ENCODE measurements around the gene RAPGEF5. TPM values are rescaled to one million over a fixed set of nuclear protein-coding genes. Genes with fewer than 3 reads are reported as not detected.

The RAPGEF5 gene
- total RNA-seq, 1 donor from 2014 or later: 5.8 TPM

DNA sequence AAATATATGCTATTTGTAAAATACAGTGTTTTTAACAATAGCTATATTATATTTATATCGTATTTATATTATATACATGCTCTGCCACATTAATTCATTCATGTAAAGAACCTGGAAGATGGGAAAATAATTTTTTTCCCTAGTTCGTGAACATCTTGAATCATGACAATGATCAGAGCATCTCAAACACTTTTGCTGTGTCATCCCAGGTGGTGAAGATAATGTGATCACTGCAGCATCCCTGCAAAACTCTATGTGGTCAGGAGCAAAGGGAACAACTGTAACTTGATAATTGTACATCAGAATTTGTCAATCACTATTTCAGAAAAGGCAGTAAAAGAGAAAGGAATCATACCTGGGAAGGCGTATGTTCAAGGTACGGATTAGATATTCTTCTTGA, 39.3 kb downstream of the RAPGEF5 start:
- FAIRE-seq (no peak), DNase-seq (ENCODE audit: low read depth) (no peak)
- TF ChIP-seq, protein P1, sequence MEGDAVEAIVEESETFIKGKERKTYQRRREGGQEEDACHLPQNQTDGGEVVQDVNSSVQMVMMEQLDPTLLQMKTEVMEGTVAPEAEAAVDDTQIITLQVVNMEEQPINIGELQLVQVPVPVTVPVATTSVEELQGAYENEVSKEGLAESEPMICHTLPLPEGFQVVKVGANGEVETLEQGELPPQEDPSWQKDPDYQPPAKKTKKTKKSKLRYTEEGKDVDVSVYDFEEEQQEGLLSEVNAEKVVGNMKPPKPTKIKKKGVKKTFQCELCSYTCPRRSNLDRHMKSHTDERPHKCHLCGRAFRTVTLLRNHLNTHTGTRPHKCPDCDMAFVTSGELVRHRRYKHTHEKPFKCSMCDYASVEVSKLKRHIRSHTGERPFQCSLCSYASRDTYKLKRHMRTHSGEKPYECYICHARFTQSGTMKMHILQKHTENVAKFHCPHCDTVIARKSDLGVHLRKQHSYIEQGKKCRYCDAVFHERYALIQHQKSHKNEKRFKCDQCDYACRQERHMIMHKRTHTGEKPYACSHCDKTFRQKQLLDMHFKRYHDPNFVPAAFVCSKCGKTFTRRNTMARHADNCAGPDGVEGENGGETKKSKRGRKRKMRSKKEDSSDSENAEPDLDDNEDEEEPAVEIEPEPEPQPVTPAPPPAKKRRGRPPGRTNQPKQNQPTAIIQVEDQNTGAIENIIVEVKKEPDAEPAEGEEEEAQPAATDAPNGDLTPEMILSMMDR (IDR thresholded peaks at IDR 0.05; ENCODE audit: insufficient read depth, low read length, severe bottlenecking): no peak
- H3K36me3 ChIP-seq (ENCODE audit: control insufficient read depth, insufficient read depth, low read length): no peaks in the 10 kb centered on the region
- H3K27me3 ChIP-seq (ENCODE audit: control insufficient read depth, insufficient read depth, low read length): no peaks in the 10 kb centered on the region
- no peak overlapping the region for H3K4me3 ChIP-seq (ENCODE audit: low read depth, low read length)

DNA sequence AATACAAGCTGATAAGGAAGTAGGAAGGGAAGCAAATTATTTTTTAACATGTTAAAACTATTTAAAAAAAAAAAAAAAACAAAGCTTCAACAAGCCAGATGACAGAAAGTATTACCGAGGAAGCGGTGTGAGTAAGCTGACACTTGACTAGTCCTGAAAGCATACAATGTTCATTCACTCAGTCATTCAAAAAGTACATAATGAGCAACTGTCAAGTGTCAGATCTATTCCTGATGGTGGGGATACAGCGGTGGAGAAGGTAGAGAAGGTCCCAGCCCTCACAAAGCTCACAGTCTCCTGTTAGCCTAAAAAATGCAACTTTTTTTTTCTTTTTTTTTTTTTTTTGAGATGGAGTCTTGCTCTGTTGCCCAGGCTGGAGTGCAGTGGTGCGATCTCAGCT, 40.0 kb downstream of the RAPGEF5 start:
- Histone ChIP-seq H3K36me3 (ENCODE audit: control insufficient read depth, insufficient read depth, low read length) (no peaks in the 10 kb centered on the region), H3K4me3 (ENCODE audit: low read depth, low read length) (no peak overlapping the region), H3K27me3 (ENCODE audit: control insufficient read depth, insufficient read depth, low read length) (no peaks in the 10 kb centered on the region)
- FAIRE-seq: no peak
- DNase-seq (ENCODE audit: low read depth): no peak
- TF ChIP-seq, protein P1 (IDR thresholded peaks at IDR 0.05; ENCODE audit: insufficient read depth, low read length, severe bottlenecking): no peak

DNA sequence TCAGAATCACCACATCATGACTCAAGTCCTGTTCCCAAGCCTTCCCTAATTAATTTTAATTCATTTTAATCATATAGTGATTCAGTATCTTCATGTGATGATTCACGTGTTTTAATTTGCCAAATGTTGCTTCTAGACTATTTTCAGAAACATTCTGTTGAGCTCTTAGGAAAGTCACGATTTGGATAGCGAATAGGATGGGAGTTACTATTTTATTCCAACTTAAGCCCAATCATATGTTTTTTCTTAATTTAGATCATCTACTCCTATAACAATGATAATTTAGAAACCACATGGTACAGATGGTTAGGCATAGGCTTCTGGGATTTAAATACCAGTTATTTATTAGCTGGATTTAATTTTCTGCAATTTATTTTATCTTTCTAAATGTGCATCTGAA, 49.1 kb downstream of the RAPGEF5 start:
- no peaks in the 10 kb centered on the region for H3K36me3 ChIP-seq (ENCODE audit: control insufficient read depth, insufficient read depth, low read length)
- FAIRE-seq: no peak

DNA sequence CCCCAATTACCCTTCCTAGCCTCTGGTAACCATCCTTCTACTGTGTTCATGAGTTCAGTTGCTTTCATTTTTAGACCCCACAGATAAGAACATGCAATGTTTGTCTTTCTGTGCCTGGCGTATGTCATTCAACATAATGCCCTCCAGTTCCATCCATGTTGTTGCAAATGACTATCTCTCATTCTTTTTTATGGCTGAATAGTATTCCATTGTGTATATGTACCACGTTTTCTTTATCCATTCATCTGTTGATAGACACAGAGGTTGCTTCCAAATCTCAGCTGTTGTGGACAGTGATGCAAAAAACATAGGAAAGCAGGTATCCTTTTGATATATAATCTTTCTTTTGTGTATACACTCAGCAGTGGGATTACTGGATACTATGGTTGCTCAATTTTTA, 51.2 kb downstream of the RAPGEF5 start:
- Histone ChIP-seq H3K36me3 (ENCODE audit: control insufficient read depth, insufficient read depth, low read length) (no peaks in the 10 kb centered on the region), H3K27me3 (ENCODE audit: control insufficient read depth, insufficient read depth, low read length) (no peaks in the 10 kb centered on the region), H3K4me3 (ENCODE audit: low read depth, low read length) (no peak overlapping the region)
- TF ChIP-seq, protein P1 (IDR thresholded peaks at IDR 0.05; ENCODE audit: insufficient read depth, low read length, severe bottlenecking): no peak
- no peak for FAIRE-seq
- no peak for DNase-seq (ENCODE audit: low read depth)

More for the DNA sequence above, 49.1 kb downstream of the RAPGEF5 start:
- TF ChIP-seq, protein P1 (IDR thresholded peaks at IDR 0.05; ENCODE audit: insufficient read depth, low read length, severe bottlenecking): no peak
- DNase-seq (ENCODE audit: low read depth): no peak
- H3K4me3 ChIP-seq (ENCODE audit: low read depth, low read length): no peak overlapping the region
- no peaks in the 10 kb centered on the region for H3K27me3 ChIP-seq (ENCODE audit: control insufficient read depth, insufficient read depth, low read length)

DNA sequence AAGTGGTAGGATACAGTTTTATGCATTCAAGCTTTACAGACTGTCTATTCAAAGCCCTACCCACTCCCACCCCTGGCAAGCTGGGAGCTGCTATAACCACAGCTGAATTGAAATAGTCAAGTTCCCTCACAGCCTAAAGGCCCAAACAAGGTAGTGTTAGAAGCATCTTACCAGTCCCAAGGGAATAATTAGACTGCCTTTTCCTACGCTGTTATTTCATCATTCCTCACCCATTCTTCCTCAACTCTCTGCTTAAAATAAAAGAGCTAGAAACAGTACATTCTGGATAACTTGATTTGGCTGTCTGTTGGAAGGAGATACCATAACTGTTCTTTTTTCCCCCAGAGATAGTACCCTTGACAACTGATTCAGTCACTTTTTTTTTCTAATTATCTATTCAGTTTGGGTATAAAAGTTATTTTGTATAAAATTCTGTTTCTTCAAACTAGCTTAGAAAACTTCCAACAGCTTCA, 54.0 kb downstream of the RAPGEF5 start:
- FAIRE-seq: no peak
- DNase-seq (ENCODE audit: low read depth): no peak
- Histone ChIP-seq H3K27me3 (ENCODE audit: control insufficient read depth, insufficient read depth, low read length) (no peaks in the 10 kb centered on the region), H3K4me3 (ENCODE audit: low read depth, low read length) (no peak overlapping the region), H3K36me3 (ENCODE audit: control insufficient read depth, insufficient read depth, low read length) (no peaks in the 10 kb centered on the region)
- TF ChIP-seq, protein P1 (IDR thresholded peaks at IDR 0.05; ENCODE audit: insufficient read depth, low read length, severe bottlenecking): no peak

DNA sequence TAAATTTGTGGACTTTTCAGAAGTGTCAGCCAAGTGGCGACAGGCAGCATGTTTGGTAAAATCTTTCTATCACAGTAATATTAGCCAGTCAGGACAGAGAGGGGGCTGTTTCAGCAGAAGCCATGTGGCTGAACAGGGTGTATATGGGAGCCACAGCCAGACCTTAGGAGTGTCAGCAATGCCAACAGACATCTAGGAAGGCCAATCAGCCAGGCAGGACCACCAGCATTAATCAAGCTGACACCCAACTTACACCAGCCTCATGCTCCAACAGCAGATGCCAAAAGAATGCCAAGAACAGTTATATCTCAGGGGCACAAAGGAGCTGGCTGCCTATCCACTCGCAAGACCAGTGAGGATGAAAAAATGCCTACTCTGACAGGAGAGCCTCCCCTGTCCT, 54.8 kb downstream of the RAPGEF5 start:
- FAIRE-seq (no peak), DNase-seq (ENCODE audit: low read depth) (no peak)
- TF ChIP-seq, protein P1 (IDR thresholded peaks at IDR 0.05; ENCODE audit: insufficient read depth, low read length, severe bottlenecking): no peak
- H3K36me3 ChIP-seq (ENCODE audit: control insufficient read depth, insufficient read depth, low read length): no peaks in the 10 kb centered on the region
- no peaks in the 10 kb centered on the region for H3K27me3 ChIP-seq (ENCODE audit: control insufficient read depth, insufficient read depth, low read length)
- H3K4me3 ChIP-seq (ENCODE audit: low read depth, low read length): no peak overlapping the region

All from bronchial epithelial cell (primary cell).